SKM-1 treated with dmso at 0.1 percent for 144 hours (cell line): ENCODE measurements around the gene PHACTR4.
"Not testable (repeated sequence)": the region's sequence is repeated elsewhere in the genome, so short reads cannot be mapped to it uniquely, and the experiment has no call there.

Experiments
- DNase-seq: peaks from one replicate; lab custom pipeline; 2025; ENCODE audit not compliant: unreplicated experiment; lab: John Stamatoyannopoulos, UW

The PHACTR4 gene

DNA sequence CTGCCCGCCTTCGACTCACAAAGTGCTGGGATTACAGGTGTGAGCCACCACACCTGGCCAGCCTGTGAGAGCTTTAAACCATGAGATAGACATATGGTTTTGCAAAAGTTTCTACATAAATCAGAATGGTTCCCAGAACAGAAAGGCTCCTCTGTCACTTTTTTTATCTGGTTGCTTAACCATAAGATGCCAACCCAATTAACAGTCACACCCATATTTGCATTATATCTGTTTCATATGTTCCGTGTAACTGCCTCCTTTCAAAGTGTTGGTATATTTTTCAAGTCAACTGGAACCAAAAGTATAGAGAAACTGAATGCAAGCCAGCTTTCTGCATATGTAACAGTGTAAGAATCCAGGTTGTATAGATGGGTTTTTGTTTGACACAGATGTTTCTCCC, 112.6 kb downstream of the PHACTR4 start:
- DNase-seq = no peak

DNA sequence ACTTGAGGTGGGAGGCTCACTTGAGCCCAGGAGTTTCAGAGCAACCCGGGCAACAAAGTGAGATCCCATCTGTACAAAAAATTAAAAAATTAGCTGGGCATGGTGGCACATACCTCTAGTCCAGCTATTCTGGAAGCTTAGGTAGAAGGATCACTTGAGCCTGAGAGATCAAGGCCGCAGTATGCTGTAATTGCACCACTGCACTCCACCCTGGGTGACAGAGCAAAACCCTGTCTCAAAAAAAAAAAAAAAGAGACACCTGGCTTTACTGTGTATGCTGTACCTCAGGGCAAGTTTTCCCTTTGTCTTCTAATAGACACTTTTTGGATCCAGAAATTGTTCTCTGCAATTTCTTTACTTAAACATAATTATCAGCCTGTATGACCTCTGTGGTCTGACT, 113.2 kb downstream of the PHACTR4 start:
- DNase-seq = no peak

- DNase-seq = no peak
Observed at GRCh38 chr1:28494737-28495136, 125.2 kb downstream of the PHACTR4 start.

GRCh38 chr1:28499553-28499952, 130.0 kb downstream of the PHACTR4 start:
- no peak for DNase-seq

DNA sequence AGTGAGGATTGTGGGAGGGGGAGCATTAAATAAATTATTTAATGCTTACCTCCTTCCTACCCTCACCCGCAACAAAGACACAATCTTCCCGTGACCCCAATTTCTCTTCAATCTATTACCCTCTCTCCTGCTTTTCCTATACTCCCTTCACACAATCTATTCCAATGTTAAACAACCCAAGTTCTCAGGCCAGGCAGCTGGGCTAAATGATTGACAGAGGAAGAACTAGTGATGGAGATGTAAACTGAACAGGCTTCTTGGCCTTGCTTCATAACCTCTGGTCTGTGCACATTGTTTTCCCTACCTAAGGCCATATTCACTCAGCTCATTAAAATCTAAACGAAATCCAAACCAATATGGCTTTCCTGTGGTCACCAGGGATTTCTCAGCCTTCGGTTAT, 132.4 kb downstream of the PHACTR4 start:
- no peak for DNase-seq

DNA sequence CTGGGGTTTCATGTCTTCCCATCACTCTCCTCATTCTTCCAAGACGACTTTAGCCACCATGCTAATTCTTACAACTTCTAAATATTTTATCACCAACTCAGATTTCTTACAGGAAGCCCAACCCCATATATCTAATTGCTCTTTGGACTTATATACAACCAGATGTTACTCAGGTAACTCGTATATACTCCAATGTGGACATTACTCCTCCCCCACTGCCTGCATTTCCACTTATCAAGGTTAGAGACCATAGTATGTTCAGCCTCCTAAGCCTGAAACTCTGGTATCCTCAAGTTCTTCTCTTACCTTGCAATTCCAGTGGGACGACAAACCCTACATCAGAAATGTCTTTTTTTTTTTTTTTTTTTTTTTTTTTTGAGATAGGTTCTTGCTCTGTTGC, 133.6 kb downstream of the PHACTR4 start:
- no peak for DNase-seq

GRCh38 chr1:28505406-28506187, 136.1 kb downstream of the PHACTR4 start, which contains the start of gene RCC1:
RCC1 (plus strand) TSS chr1:28506043; CDS start chr1:28529867, 23,824 bp downstream.
- peak; percentile 97 for DNase-seq

- DNase-seq = no peak
Observed at GRCh38 chr1:28506907-28507246, 137.3 kb downstream of the PHACTR4 start.

DNA sequence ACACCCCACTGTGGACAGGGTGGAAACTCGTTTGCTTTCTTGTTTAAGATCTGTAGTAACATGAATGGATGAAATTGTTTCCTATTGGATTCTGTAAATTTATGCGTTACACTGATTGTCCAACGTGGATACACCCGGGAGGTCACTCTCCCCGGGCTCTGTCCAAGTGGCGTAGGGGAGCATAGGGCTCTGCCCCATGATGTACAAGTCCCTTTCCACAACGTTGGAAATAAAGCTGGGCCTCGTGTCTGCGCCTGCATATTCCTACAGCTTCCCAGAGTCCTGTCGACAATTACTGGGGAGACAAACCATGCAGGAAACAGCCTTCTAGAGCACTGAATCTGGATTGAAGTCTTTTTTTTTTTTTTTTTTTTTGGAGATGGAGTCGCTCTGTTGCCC, 137.7 kb downstream of the PHACTR4 start:
- DNase-seq = no peak

DNA sequence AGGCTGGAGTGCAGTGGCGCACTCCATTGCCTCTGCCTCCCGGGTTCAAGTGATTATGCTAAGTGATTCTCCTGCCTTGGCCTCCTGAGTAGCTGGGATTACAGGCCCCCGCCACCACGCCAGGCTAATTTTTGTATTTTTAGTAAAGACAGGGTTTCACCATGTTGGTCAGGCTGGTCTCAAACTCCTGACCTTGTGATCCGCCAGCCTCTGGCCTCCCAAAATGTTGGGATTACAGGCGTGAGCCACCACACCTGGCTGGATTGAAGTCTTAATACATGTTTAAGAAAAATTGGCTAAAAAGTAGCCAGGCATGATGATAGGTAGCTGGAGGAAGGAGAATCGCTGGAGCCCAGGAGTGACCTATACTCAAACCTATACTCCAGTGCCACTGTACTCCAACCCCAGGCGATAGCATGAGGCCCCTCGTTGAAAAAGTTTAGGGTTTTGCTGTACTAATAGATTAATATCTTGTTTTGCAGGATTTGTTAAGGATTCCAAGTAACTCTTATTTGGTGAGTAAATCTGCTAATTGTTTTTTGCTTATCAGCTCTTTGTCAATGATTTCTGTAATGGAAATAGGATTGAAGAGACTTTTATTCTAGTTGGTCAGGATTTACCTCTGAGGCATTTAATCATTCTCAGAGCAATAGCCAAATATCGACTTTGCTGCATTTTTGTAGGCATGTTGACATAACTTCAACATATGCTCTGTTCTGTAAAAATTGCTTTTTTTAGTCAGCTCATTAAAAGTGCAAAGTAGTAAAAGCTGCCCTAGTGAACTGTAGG, 138.3 kb downstream of the PHACTR4 start:
- no peak for DNase-seq

DNA sequence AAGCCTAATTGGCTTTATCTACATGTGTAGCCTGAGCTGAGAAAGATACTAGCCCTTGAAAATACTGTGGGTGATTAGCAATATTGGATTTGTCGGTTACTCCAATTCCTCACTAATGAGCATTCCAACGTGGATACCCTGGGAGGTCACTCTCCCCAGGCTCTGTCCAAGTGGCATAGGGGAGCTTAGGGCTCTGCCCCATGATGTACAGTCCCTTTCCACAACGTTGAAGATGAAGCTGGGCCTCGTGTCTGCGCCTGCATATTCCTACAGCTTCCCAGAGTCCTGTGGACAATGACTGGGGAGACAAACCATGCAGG, 138.9 kb downstream of the PHACTR4 start:
- no peak for DNase-seq

DNA sequence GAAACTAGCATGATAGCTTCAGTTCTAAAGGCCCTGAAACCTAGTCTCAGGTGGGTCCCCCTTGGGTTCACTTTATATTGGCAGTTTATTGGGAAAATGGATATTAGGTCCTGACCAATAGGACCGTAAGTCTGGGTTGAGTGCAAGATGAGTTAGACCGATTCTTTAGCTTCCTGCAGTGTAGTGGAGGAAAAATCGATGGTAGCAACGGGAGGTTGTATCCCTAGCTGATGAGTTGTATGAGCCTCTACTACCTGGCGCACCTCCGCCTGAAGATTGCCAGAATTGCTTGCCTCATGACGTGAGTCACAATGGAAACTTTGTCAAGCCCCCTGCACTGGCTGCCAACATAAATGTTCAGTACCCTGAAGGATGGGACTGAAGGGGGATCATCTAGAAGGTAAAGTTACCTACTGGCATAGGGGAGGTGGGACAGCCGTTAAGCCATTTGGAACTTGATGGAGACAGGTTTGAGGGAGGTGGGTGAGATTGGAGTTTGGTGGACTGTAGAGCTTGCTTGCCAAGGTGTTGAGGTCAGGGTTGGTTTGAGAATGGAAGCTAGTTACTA, 140.2 kb downstream of the PHACTR4 start:
- DNase-seq = no peak

GRCh38 chr1:28510273-28510969, 140.9 kb downstream of the PHACTR4 start:
- peak; percentile 34 for DNase-seq

GRCh38 chr1:28510970-28511440, 141.5 kb downstream of the PHACTR4 start:
- peak; percentile 66 for DNase-seq

DNA sequence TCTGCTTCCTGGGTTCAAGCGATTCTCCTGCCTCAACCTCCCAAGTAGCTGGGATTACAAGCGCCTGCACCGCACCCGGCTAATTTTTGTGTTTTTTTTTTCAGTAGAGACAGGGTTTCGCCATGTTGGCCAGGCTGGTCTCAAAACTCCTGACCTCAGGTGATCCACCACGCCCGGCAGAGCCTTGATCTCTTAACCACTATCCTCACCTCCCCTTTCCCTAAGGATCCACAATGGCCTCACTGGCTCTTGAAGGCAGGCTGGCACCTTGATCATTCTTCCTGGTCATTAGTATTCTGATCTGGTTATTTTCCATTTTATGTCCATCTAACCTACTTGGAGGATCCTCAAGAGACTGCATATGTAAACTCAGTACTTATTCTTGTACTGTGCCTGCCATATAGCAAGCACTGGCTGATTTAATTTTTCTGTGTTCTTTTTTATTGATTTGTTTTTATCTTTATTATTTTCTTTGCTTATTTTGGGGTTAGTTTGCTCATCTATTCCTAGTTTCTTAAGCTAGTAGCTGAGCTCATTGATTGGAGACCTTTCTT, 142.6 kb downstream of the PHACTR4 start:
- DNase-seq = no peak

- DNase-seq = not testable (repeated sequence)
Observed at GRCh38 chr1:28514445-28514933, 144.9 kb downstream of the PHACTR4 start.

DNA sequence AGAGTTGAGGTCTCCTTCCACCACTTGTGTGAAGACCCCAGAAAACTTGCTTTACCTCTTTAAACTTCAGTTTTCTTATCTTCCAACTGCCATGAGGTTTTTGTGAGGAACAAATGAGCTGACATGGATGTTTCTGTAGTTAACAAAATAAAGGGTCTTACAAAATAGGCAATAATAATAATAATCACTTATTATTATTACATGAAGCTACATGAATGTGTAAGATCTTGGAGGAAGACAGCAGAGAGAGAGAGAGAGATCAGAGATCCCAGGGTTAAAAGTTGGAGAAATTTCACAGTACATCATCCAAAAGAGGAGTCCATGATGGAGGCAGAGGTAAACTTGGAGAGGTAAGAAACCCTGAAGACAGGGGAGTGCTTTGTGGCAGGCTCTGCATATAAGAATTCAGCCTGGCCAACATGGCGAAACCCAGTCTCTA, 147.0 kb downstream of the PHACTR4 start:
- DNase-seq = no peak

GRCh38 chr1:28517649-28517999, 148.1 kb downstream of the PHACTR4 start:
- no peak for DNase-seq

DNA sequence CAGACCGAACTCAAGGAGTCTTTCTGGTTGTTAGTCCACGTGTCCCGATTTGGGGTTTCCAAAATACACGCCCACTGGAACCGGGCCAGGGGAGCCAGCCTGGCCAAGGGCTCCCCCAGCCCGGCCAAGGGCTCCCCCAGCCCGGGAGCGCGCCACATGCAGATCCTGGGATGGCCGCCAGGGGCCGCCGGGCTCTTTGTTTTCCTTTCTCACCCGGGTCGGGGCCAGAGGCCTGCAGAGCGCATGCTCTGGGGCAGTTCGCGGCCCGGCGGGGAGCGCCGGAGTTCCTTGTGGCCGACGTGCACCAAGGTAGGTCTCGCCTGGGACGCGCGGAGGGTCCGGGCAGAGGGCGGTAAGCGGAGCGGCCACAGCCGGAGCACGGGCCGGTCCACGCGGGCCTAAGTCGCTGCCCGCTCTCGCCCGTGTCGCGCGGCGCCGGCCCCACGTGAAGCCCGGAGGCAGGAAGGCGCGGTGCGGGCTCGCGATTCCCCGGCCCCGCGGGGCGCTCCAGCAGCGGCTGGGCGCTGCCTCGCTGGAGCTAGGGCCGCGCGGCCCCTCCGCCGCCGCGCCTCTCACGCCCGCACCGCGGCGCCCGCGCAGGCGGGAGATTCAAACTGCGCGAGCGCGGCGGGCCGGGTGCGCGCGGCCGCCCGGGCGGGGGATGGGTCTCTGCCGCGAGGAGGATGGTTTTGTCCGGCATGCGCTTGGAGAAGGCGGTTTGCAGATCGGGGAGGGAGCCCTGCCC, 148.6 kb downstream of the PHACTR4 start:
- peak; percentile 79 for DNase-seq

GRCh38 chr1:28518745-28519341, 149.3 kb downstream of the PHACTR4 start:
- DNase-seq = peak; percentile 65
